ENCODE measurements around the gene CLCF1. TPM values are rescaled to one million over a fixed set of nuclear protein-coding genes. Genes with fewer than 3 reads are reported as not detected.
A peak's percentile ranks its signal among the peaks of the same experiment; 100 is the strongest.

Gene CLCF1
- total and polyA plus RNA-seq, 9 donors = 2.5 to 22.9 (median 5.0) TPM

- intact Hi-C loops (cut with DNase I) = no loop called here
- peaks cover 32% of the 10 kb centered on the region for H3K4me1 ChIP-seq (ENCODE audit: insufficient read depth)
Measured at GRCh38 chr11:67371189-67371910, 2.0 kb downstream of the CLCF1 start.

GRCh38 chr11:67370351-67371076, 2.9 kb downstream of the CLCF1 start:
- Histone ChIP-seq H3K27me3 (no peaks in the 10 kb centered on the region), H3K27ac (peak overlapping the region; percentile 33 to 62), H3K4me1 (ENCODE audit: insufficient read depth) (peaks cover 39% of the 10 kb centered on the region), H3K36me3 (no peaks in the 10 kb centered on the region), H3K4me3 (no peak overlapping the region), H3K9me3 (no peaks in the 10 kb centered on the region)
- whole genome bisulfite sequencing, 3 donors = 34 to 44% (median 36%) methylated on average over 13 to 14 of the region's 14 CpGs
- peak in 3 of 5 donors; percentile 36 to 55 (median 38) for DNase-seq
- intact Hi-C loops (cut with DNase I) = no loop called here
- no peak for TF ChIP-seq POLR2A (IDR thresholded peaks at IDR 0.05)
- no peak for TF ChIP-seq CTCF (IDR thresholded peaks at IDR 0.05)
- no peak for TF ChIP-seq EP300 (IDR thresholded peaks at IDR 0.05)

More at GRCh38 chr11:67371189-67371910, 2.0 kb downstream of the CLCF1 start:
- TF ChIP-seq EP300 (IDR thresholded peaks at IDR 0.05) = no peak
- no peak for TF ChIP-seq POLR2A (IDR thresholded peaks at IDR 0.05)
- peak in 1 of 3 donors; percentile 28 for TF ChIP-seq CTCF (IDR thresholded peaks at IDR 0.05)
- no peaks in the 10 kb centered on the region for H3K36me3 ChIP-seq
- peak in 2 of 5 donors; percentile 36 to 45 for DNase-seq
- H3K27ac ChIP-seq = peak overlapping the region; percentile 78 to 85
- H3K9me3 ChIP-seq = no peaks in the 10 kb centered on the region
- peak overlapping the region; percentile 69 for H3K4me3 ChIP-seq
- H3K27me3 ChIP-seq = no peaks in the 10 kb centered on the region
- WGBS, 3 donors = 61 to 73% (median 69%) methylated on average over 8 of the region's 8 CpGs

GRCh38 chr11:67369801-67370284, 3.6 kb downstream of the CLCF1 start:
- Histone ChIP-seq H3K36me3 (no peaks in the 10 kb centered on the region), H3K27ac (peak overlapping the region; percentile 33 to 62), H3K4me3 (no peak overlapping the region), H3K4me1 (ENCODE audit: insufficient read depth) (peaks cover 39% of the 10 kb centered on the region), H3K27me3 (no peaks in the 10 kb centered on the region), H3K9me3 (no peaks in the 10 kb centered on the region)
- TF ChIP-seq CTCF (IDR thresholded peaks at IDR 0.05) (no peak), POLR2A (IDR thresholded peaks at IDR 0.05) (no peak), EP300 (IDR thresholded peaks at IDR 0.05) (no peak)
- WGBS, 3 donors = 25 to 46% (median 31%) methylated on average over 12 of the region's 12 CpGs
- peak in 2 of 5 donors; percentile 53 for DNase-seq
- intact Hi-C loops (cut with DNase I) = no loop called here

GRCh38 chr11:67369275-67369674, 4.1 kb downstream of the CLCF1 start:
- H3K9me3 ChIP-seq = no peaks in the 10 kb centered on the region
- peak overlapping the region; percentile 33 to 52 for H3K27ac ChIP-seq
- DNase-seq = no peak
- no peaks in the 10 kb centered on the region for H3K27me3 ChIP-seq
- intact Hi-C loops (cut with DNase I) = no loop called here
- no peaks in the 10 kb centered on the region for H3K36me3 ChIP-seq
- WGBS, 3 donors = 83 to 89% (median 89%) methylated on average over 8 of the region's 8 CpGs
- TF ChIP-seq EP300 (IDR thresholded peaks at IDR 0.05) (no peak), POLR2A (IDR thresholded peaks at IDR 0.05) (no peak), CTCF (IDR thresholded peaks at IDR 0.05) (no peak)
- H3K4me3 ChIP-seq = no peak overlapping the region
- H3K4me1 ChIP-seq (ENCODE audit: insufficient read depth) = peaks cover 39% of the 10 kb centered on the region
